ENCODE data around the gene LIPC. TPM values are rescaled to one million over a fixed set of nuclear protein-coding genes. Genes with fewer than 3 reads are reported as not detected.

Gene LIPC
- total RNA-seq, 1 experiment from 2014 or later, result not detected

DNA sequence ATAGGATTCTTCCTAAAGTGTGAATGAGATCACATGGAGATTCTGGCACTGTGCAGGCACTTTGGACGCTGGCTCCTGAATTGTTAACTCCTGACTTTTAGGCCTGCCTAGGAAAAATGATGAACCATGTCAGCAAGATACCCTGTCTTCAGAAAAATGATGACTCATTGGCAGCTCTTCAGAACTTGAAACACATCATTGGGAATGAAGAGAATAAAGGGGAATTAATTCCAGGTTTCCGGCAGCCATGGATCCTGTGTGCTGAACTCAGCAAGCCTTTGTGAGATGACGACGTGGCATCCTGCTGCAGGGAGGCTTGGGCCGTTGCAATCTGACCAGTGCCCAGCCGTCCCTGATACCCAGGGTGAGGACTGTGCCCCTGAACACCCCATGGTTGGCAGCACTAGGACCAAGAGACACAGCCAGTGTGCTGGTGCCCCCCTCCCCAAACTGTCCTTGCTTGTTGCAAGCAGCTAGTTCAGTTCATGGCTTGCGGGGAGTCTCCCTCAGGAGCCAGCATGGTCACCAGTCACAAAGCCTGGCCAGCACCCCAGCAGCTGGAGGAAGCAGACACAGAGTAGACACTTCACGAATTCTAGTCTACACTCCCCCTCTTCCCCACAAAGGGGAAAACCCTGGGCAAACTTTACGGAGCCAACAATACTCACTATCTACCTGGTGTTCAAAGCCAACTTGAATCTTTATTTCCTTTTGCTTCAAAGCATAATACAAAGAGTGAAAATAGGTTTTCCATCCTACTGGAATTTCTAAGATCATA is 7.8 kb upstream of the LIPC start:
- no peak for DNase-seq (ENCODE audit: low read depth, low spot score)
- Histone ChIP-seq H4K20me1 (ENCODE audit: insufficient read depth) (no peaks in the 10 kb centered on the region), H3K27ac (ENCODE audit: low read depth, low read length) (no peak overlapping the region), H2AFZ (ENCODE audit: low read depth, low read length, poor library complexity, severe bottlenecking) (no peak overlapping the region), H3K9ac (ENCODE audit: low read length) (no peak overlapping the region), H3K27me3 (ENCODE audit: insufficient read depth, low read length) (no peaks in the 10 kb centered on the region), H3K36me3 (ENCODE audit: control insufficient read depth in 1 of 2, insufficient read depth in 2 of 2, low read length in 2 of 2) (no peaks in the 10 kb centered on the region), H3K79me2 (ENCODE audit: insufficient read depth, low read length) (no peaks in the 10 kb centered on the region), H3K9me3 (ENCODE audit: control insufficient read depth in 1 of 2, insufficient read depth in 1 of 2, low read depth in 1 of 2, low read length in 2 of 2) (no peaks in the 10 kb centered on the region), H3K4me3 (replicated peaks in 1 of 2; ENCODE audit: low read depth in 1 of 2, low read length in 2 of 2) (no peak overlapping the region), H3K4me2 (ENCODE audit: low read length) (no peak overlapping the region), H3K9me2 (ENCODE audit: insufficient read depth) (no peaks in the 10 kb centered on the region), H3K4me1 (ENCODE audit: control insufficient read depth in 1 of 2, insufficient read depth in 2 of 2, low read length in 2 of 2) (no peaks in the 10 kb centered on the region; a peak in 1 of 4 replicates)
- no peak for ATAC-seq
- ChIA-PET CTCF (no interaction called here), POLR2A (no interaction called here), RAD21 (ENCODE audit: low non-redundant PET in 1 of 2, low total read pairs in 2 of 2, uncharacterized antibody in 2 of 2, unreplicated experiment in 2 of 2) (no interaction called here)
- no TSS peak for BruUV-seq (replicated peaks)
- TF ChIP-seq ELF1 (IDR thresholded peaks at IDR 0.05; ENCODE audit: borderline replicate concordance, low read depth), result no peak
- TF ChIP-seq, protein P1, sequence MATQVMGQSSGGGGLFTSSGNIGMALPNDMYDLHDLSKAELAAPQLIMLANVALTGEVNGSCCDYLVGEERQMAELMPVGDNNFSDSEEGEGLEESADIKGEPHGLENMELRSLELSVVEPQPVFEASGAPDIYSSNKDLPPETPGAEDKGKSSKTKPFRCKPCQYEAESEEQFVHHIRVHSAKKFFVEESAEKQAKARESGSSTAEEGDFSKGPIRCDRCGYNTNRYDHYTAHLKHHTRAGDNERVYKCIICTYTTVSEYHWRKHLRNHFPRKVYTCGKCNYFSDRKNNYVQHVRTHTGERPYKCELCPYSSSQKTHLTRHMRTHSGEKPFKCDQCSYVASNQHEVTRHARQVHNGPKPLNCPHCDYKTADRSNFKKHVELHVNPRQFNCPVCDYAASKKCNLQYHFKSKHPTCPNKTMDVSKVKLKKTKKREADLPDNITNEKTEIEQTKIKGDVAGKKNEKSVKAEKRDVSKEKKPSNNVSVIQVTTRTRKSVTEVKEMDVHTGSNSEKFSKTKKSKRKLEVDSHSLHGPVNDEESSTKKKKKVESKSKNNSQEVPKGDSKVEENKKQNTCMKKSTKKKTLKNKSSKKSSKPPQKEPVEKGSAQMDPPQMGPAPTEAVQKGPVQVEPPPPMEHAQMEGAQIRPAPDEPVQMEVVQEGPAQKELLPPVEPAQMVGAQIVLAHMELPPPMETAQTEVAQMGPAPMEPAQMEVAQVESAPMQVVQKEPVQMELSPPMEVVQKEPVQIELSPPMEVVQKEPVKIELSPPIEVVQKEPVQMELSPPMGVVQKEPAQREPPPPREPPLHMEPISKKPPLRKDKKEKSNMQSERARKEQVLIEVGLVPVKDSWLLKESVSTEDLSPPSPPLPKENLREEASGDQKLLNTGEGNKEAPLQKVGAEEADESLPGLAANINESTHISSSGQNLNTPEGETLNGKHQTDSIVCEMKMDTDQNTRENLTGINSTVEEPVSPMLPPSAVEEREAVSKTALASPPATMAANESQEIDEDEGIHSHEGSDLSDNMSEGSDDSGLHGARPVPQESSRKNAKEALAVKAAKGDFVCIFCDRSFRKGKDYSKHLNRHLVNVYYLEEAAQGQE (IDR thresholded peaks at IDR 0.05; ENCODE audit: low read depth), result no peak
- TF ChIP-seq YY1 (IDR thresholded peaks at IDR 0.05; ENCODE audit: extremely low read depth, insufficient replicate concordance, low read depth, low read length), result no peak
- TF ChIP-seq SRF (IDR thresholded peaks at IDR 0.05; ENCODE audit: low read depth), result no peak
- TF ChIP-seq CTCF (IDR thresholded peaks at IDR 0.05 in 2 of 3, conservative IDR thresholded peaks at IDR 0.05 in 1 of 3; ENCODE audit: borderline replicate concordance in 1 of 3, insufficient read depth in 1 of 3, low read depth in 2 of 3, low read length in 2 of 3), result no peak
- TF ChIP-seq EGR1 (IDR thresholded peaks at IDR 0.05; ENCODE audit: low read depth), result no peak
- TF ChIP-seq ATF3 (IDR thresholded peaks at IDR 0.05), result no peak
- no peak for TF ChIP-seq EZH2phosphoT487 (IDR thresholded peaks at IDR 0.05; ENCODE audit: borderline replicate concordance)
- no peak for TF ChIP-seq POLR2AphosphoS5 (IDR thresholded peaks at IDR 0.05; ENCODE audit: low read depth, low read length)
- no peak for TF ChIP-seq CBX3 (IDR thresholded peaks at IDR 0.05; ENCODE audit: low read depth)
- no peak for TF ChIP-seq FOSL1 (IDR thresholded peaks at IDR 0.05; ENCODE audit: low read depth)
- TF ChIP-seq SIN3A (IDR thresholded peaks at IDR 0.05; ENCODE audit: low read depth), result no peak
- no peak for TF ChIP-seq ZNF274 (IDR thresholded peaks at IDR 0.05; ENCODE audit: low read depth, low read length)
- TF ChIP-seq POLR2A (IDR thresholded peaks at IDR 0.05; ENCODE audit: borderline replicate concordance, extremely low read depth, insufficient read depth, insufficient read length), result no peak
- intact Hi-C loops (cut with micrococcal nuclease), result no loop called here
